Gastroesophageal sphincter (tissue), 4 donors: ENCODE data around the gene TDRD5. TPM values are rescaled to one million over a fixed set of nuclear protein-coding genes. Genes with fewer than 3 reads are reported as not detected.

Experiments
- ATAC-seq: fragments of 150-250 bp; one replicate; pipeline ENCODE4 v1.9.1; 2016; ENCODE audit warnings: mild to moderate bottlenecking, moderate library complexity
- H3K27ac ChIP-seq, 4 donors: fragments of 200-600 bp; sonication (generic) in 3 of 4; 1 replicate in 3 of 4; 2 replicates in 1 of 4; pipeline ENCODE4 v1.5.1; 2016 to 2019
- H3K27me3 ChIP-seq: fragments of 200-600 bp; sonication (generic); one replicate; pipeline ENCODE4 v1.5.1; 2019
- H3K36me3 ChIP-seq, 2 donors: fragments of 200-600 bp; sonication (generic); one replicate each; pipeline ENCODE4 v1.5.1; 2019; ENCODE audit warnings: control low read depth in 1 of 2
- H3K4me1 ChIP-seq, 3 donors: fragments of 200-600 bp; sonication (generic); 1 replicate in 2 of 3; 2 replicates in 1 of 3; pipeline ENCODE4 v1.5.1; 2016 to 2019; ENCODE audit warnings: control low read depth in 2 of 3
- H3K4me3 ChIP-seq, 2 donors: fragments of 200-600 bp; sonication (generic); one replicate each; pipeline ENCODE4 v1.5.1; 2019; ENCODE audit warnings: mild to moderate bottlenecking in 1 of 2, moderate library complexity in 1 of 2
- H3K9me3 ChIP-seq, 3 donors: fragments of 200-600 bp; sonication (generic); one replicate each; pipeline ENCODE4 v1.5.1; 2017 to 2019; ENCODE audit warnings: control low read depth in 2 of 3
- EP300 ChIP-seq: sonication (generic); formaldehyde crosslinking; IDR thresholded peaks from one replicate; pipeline ENCODE4 v1.6.1; 2017; ENCODE audit warnings: antibody characterized with exemption, mild to moderate bottlenecking
- POLR2A ChIP-seq, 2 donors: fragments of 450-650 bp; IDR thresholded peaks; one replicate each; pipeline ENCODE4 v1.6.1; 2017; ENCODE audit warnings: antibody characterized with exemption in 2 of 2, mild to moderate bottlenecking in 2 of 2, moderate library complexity in 1 of 2
- POLR2AphosphoS5 ChIP-seq: sonication (generic); formaldehyde crosslinking; IDR thresholded peaks from one replicate; pipeline ENCODE4 v1.6.1; 2017; ENCODE audit warnings: antibody characterized with exemption
- WGBS, 2 donors: methylation state at CpG; one replicate each; pipeline ENCODE4 v1.1.5; 2018; ENCODE audit warnings: low coverage in 1 of 2; 5-methylcytosine and 5-hydroxymethylcytosine counted together
- total RNA-seq, 4 donors: library from RNA; depleted of rRNA; stranded (reverse); fragments of >200 nt; gene quantifications; one replicate each; pipeline ENCODE4 v1.1.0, GENCODE V29; 2016
- TF ChIP-seq, protein P1 (sequence below), 4 experiments: fragments of 200-600 bp in 2 of 4; fragments of 450-650 bp in 2 of 4; sonication (generic) in 1 of 4; IDR thresholded peaks; one replicate each; pipeline ENCODE4 v1.5.1; 2017 to 2019; ENCODE audit warnings: antibody characterized with exemption in 4 of 4, mild to moderate bottlenecking in 2 of 4, moderate library complexity in 2 of 4

The TDRD5 gene
- total RNA-seq, 4 donors from 2014 or later: 0.13 to 0.27 (median 0.16) TPM; not detected in 1

DNA sequence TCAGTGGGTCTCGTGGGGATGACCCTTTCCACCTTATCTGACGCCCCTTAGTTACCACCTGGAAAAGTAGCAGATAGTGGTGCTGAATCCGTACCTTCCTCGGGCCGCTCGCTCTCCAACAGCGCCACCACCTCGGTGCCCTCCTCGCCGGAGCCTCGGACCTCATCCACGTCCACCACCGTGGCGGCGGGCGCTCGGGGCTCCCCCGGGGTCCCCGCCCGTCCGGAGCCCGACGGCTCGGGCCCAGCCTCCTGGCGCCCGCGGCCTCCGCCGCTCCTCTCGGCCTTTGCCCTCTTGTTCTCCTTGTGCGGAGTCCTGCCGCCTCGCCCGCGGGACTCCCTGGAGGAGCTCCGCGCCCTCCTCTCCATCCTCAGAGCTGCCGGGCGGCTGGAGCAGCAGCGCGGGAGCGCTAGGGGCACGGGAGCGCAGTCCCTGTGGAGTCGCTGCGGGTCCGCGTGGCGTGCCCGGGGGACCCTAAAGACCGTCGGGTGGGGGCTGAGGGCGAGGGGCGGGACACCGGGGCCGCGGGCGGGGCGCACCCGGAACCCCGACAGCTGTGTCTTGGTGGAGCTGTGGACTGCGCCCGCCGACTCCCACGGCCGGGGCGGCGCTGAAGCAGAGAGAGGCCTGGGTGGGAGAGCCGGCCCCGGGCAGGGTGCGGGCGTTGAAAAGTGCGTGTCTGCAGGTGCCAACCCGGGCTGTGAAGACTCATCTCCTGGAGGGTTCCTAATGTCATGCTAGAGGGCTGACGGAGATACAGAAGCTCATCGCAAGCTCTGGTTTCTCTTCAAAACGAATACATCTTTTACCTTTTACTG lies 15.9 kb upstream of the TDRD5 start, which contains the start of gene NPHS2:
NPHS2 (minus strand) TSS at position 452 of the 818 bp plus-strand sequence; CDS start at position 368, 84 bp downstream.
- 11 to 15% methylated on average over 4 to 5 of the region's 77 CpGs for WGBS, 2 donors
- TF ChIP-seq EP300: no peak
- TF ChIP-seq, protein P1, sequence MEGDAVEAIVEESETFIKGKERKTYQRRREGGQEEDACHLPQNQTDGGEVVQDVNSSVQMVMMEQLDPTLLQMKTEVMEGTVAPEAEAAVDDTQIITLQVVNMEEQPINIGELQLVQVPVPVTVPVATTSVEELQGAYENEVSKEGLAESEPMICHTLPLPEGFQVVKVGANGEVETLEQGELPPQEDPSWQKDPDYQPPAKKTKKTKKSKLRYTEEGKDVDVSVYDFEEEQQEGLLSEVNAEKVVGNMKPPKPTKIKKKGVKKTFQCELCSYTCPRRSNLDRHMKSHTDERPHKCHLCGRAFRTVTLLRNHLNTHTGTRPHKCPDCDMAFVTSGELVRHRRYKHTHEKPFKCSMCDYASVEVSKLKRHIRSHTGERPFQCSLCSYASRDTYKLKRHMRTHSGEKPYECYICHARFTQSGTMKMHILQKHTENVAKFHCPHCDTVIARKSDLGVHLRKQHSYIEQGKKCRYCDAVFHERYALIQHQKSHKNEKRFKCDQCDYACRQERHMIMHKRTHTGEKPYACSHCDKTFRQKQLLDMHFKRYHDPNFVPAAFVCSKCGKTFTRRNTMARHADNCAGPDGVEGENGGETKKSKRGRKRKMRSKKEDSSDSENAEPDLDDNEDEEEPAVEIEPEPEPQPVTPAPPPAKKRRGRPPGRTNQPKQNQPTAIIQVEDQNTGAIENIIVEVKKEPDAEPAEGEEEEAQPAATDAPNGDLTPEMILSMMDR (IDR thresholded peaks at IDR 0.05): no peak
- no peak for TF ChIP-seq POLR2A (IDR thresholded peaks at IDR 0.05)
- no peak for TF ChIP-seq POLR2AphosphoS5
- Histone ChIP-seq H3K36me3 (no peaks in the 10 kb centered on the region), H3K4me3 (peak within 1 kb of the TSS in 1 of 2 donors; percentile 25), H3K4me1 (peaks cover 0 to 10% (median 5%) of the 10 kb centered on the region in 3 donors), H3K9me3 (no peaks in the 10 kb centered on the region), H3K27me3 (peaks cover 80% of the 10 kb centered on the region), H3K27ac (no peak within 1 kb of the TSS)
- no peak for ATAC-seq

DNA sequence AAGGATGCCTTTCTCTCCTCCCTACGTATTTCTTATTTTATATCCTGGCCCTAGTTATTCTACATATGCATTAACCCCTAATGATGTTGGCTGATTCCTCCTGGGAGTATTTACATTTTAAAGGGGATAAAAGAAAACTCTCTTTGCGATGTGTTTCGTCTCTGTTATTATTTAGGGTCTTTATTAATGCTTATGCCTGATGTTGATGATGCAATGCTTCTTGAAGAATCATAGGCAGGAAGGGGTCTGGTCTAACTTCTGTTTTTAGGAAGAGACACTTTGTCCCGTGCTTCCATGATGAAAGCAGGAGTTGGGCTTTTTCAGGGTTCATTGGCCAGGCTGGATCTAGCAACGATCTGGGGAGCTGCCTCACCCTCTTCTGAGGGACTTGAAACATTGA lies 15.1 kb upstream of the TDRD5 start:
- WGBS, 2 donors: 18 to 20% methylated on average over 5 of the region's 5 CpGs
- no peak for TF ChIP-seq POLR2A (IDR thresholded peaks at IDR 0.05)
- TF ChIP-seq EP300: no peak
- no peak for TF ChIP-seq POLR2AphosphoS5
- TF ChIP-seq, protein P1 (IDR thresholded peaks at IDR 0.05): no peak
- no peak overlapping the region for H3K27ac ChIP-seq
- no peaks in the 10 kb centered on the region for H3K9me3 ChIP-seq
- no peak overlapping the region for H3K4me3 ChIP-seq
- H3K36me3 ChIP-seq: no peaks in the 10 kb centered on the region
- peaks cover 0 to 10% (median 5%) of the 10 kb centered on the region in 3 donors for H3K4me1 ChIP-seq
- H3K27me3 ChIP-seq: peaks cover 81% of the 10 kb centered on the region
- no peak for ATAC-seq

DNA sequence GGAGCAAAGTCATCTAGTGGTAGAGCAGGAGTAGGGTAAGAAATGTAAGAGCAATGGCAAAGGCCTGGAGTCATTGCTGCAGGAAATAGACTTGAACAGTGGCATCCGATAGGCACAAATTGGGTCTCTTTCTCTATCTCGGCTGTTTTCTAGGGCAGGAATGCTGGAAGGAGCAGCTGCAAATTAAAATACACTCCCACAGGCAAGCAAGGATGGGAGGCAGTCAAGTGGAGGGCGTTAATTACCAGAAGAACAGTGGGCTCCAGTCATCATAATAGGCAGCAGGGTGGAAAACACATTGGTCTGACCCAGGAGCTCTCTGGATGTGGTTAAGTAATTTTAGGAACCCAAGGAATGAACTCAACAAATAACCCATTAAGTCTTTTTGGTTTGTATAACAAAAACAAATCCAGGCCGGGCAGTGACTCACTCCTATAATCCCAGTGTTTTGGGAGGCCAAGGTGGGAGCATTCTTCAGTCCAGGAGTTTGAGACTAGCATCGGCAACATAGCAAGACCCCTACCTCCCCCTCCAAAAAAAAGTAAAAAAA lies 7.8 kb upstream of the TDRD5 start:
- Histone ChIP-seq H3K9me3 (no peaks in the 10 kb centered on the region), H3K4me3 (no peak overlapping the region), H3K36me3 (no peaks in the 10 kb centered on the region), H3K27me3 (peaks cover 32% of the 10 kb centered on the region), H3K4me1 (peaks cover 0 to 15% (median 0%) of the 10 kb centered on the region in 3 donors), H3K27ac (no peak overlapping the region)
- no peak for TF ChIP-seq EP300
- TF ChIP-seq POLR2A (IDR thresholded peaks at IDR 0.05): no peak
- TF ChIP-seq, protein P1 (IDR thresholded peaks at IDR 0.05): no peak
- TF ChIP-seq POLR2AphosphoS5: no peak
- 84 to 86% methylated on average over 5 of the region's 5 CpGs for WGBS, 2 donors
- no peak for ATAC-seq

DNA sequence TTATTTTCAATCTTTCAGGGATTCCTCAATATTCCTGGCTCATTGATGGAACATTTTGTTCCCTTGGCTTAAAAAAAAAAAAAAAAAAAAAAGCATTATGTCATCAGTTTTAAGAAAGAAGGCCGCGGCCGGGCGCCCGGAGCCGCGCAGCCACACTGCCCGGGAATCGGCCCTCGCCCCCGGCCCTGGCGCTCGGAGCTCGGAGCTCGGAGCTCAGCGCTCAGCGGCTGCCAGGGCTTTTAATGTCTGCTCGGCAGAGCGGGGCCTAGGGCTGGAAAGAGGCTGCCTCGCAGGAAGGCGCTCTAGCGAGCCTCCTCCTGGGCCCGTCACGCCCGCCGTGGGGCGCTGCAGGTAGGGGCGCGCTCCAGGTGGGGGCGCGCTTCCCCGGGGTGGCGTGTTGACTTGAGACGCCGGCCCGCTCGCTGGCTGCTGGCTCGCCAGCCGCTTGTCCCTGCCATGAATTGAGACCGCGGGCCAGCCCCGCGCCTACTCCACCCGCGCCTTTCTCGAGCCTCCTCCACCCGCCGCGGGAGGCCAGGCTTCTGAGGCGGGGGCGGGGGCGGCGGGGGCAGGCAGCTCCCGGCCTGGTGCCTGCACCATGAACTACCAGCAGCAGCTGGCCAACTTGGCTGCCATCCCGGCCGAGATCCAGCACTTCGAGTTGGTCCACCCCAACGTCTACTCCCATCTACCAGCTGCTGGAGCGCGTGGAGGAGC lies 5.4 kb upstream of the TDRD5 start:
- peak overlapping the region; percentile 7 to 56 for H3K4me3 ChIP-seq
- ATAC-seq: peak; percentile 70
- H3K4me1 ChIP-seq: peaks cover 0 to 15% (median 0%) of the 10 kb centered on the region in 3 donors
- TF ChIP-seq POLR2A (IDR thresholded peaks at IDR 0.05) (peak; percentile 7 to 29), EP300 (no peak), POLR2AphosphoS5 (no peak)
- TF ChIP-seq, protein P1 (IDR thresholded peaks at IDR 0.05): peak in 3 of 4 experiments; percentile 34 to 79 (median 39)
- H3K27me3 ChIP-seq: peaks cover 25% of the 10 kb centered on the region
- WGBS, 2 donors: 1% methylated on average over 14 of the region's 60 CpGs; no CpG with 5 or more reads in 1 of the 2 donors
- H3K27ac ChIP-seq: peak overlapping the region in 3 of 4 donors; percentile 66 to 82 (median 81)
- no peaks in the 10 kb centered on the region for H3K9me3 ChIP-seq
- no peaks in the 10 kb centered on the region for H3K36me3 ChIP-seq
